ENCODE measurements around the gene CDADC1. TPM values are rescaled to one million over a fixed set of nuclear protein-coding genes. Genes with fewer than 3 reads are reported as not detected.

CDADC1 gene
- total RNA-seq, 1 experiment from 2014 or later, result 17.6 TPM

DNA sequence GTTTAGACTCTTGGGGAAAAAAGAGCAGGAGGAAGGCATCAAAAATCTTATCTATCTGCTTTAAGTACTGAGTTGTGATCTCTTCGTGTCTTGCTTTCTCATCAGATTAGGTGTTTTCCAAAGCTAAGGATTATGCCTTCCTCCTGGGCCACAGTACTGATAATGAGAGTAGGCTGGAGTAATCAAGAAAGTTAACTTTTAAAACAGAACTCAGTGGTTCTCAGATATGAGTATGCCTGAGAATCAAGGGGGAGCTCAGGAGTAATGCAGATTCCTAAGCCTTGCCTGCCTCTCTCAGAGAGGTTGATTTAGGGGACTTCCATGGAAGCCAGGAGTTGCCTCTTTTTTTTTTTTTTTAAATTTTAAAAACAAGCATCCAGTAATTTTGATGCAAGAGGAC is 23.5 kb downstream of the CDADC1 start:
- DNase-seq, result no peak
- H4K20me1 ChIP-seq (ENCODE audit: low read length), result no peaks in the 10 kb centered on the region
- no peak overlapping the region for H3K27ac ChIP-seq (ENCODE audit: low read length)
- no peak overlapping the region for H3K4me2 ChIP-seq (ENCODE audit: low read length)
- no peak for ATAC-seq
- no peak overlapping the region for H3K4me3 ChIP-seq (ENCODE audit: low read length)
- ChIA-PET POLR2A (ENCODE audit: unreplicated experiment) (no interaction called here), CTCF (no interaction called here)
- H2AFZ ChIP-seq (ENCODE audit: low read length), result no peak overlapping the region
- no peaks in the 10 kb centered on the region for H3K4me1 ChIP-seq (ENCODE audit: insufficient read depth, low read length)
- intact Hi-C loops (cut with micrococcal nuclease), result no loop called here
- H3K36me3 ChIP-seq (ENCODE audit: low read depth, low read length), result no peaks in the 10 kb centered on the region
- no peaks in the 10 kb centered on the region for H3K27me3 ChIP-seq (ENCODE audit: low read length)
- no peaks in the 10 kb centered on the region for H3K9me3 ChIP-seq (ENCODE audit: low read length)
- H3K9ac ChIP-seq (ENCODE audit: low read length), result no peak overlapping the region
- no peaks in the 10 kb centered on the region for H3K79me2 ChIP-seq (ENCODE audit: low read length)
- H3K9me2 ChIP-seq (replicated peaks; ENCODE audit: low read length), result no peaks in the 10 kb centered on the region
- BruUV-seq (replicated peaks), result no TSS peak
- TF ChIP-seq CTCF (conservative IDR thresholded peaks at IDR 0.05; ENCODE audit: low read depth, low read length), result no peak
- TF ChIP-seq EZH2 (IDR thresholded peaks at IDR 0.05; ENCODE audit: low read length, unreplicated experiment), result no peak
- TF ChIP-seq EZH2phosphoT487 (IDR thresholded peaks at IDR 0.05; ENCODE audit: borderline replicate concordance, low read length), result no peak
- H3F3A ChIP-seq (ENCODE audit: low read length, unreplicated experiment), result no peaks in the 10 kb centered on the region

DNA sequence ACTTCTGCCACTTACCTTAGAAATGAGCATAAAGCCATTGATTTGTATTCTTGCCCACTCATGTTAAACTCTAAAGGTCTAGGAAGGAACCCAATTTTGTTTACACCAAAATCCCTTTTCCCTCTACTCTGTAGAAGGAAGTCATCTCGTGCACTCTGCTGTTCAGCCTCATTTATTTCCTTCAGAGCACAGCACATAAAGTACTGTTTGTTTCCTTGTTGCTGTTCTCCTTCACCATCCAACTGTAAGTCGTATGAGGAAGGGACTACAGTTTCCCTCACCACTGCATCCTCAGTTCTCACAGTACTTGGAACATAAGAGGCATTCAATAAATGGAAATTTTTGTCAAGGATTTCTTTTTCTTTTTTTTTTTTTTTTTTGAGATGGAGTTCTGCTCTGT is 24.6 kb downstream of the CDADC1 start:
- ChIA-PET CTCF (no interaction called here), POLR2A (ENCODE audit: unreplicated experiment) (no interaction called here)
- Histone ChIP-seq H4K20me1 (ENCODE audit: low read length) (no peaks in the 10 kb centered on the region), H3K4me2 (ENCODE audit: low read length) (no peak overlapping the region), H3K4me1 (ENCODE audit: insufficient read depth, low read length) (no peaks in the 10 kb centered on the region), H3K9me3 (ENCODE audit: low read length) (no peaks in the 10 kb centered on the region), H3F3A (ENCODE audit: low read length, unreplicated experiment) (no peaks in the 10 kb centered on the region), H3K27ac (ENCODE audit: low read length) (no peak overlapping the region), H3K4me3 (ENCODE audit: low read length) (no peak overlapping the region), H3K36me3 (ENCODE audit: low read depth, low read length) (no peaks in the 10 kb centered on the region), H3K27me3 (ENCODE audit: low read length) (no peaks in the 10 kb centered on the region), H3K9me2 (replicated peaks; ENCODE audit: low read length) (no peaks in the 10 kb centered on the region), H2AFZ (ENCODE audit: low read length) (no peak overlapping the region), H3K79me2 (ENCODE audit: low read length) (no peaks in the 10 kb centered on the region), H3K9ac (ENCODE audit: low read length) (no peak overlapping the region)
- intact Hi-C loops (cut with micrococcal nuclease), result no loop called here
- ATAC-seq (no peak), DNase-seq (no peak)
- no TSS peak for BruUV-seq (replicated peaks)
- TF ChIP-seq CTCF (conservative IDR thresholded peaks at IDR 0.05; ENCODE audit: low read depth, low read length), result no peak
- TF ChIP-seq EZH2 (IDR thresholded peaks at IDR 0.05; ENCODE audit: low read length, unreplicated experiment), result no peak
- TF ChIP-seq EZH2phosphoT487 (IDR thresholded peaks at IDR 0.05; ENCODE audit: borderline replicate concordance, low read length), result no peak

- Histone ChIP-seq H3K9me3 (ENCODE audit: low read length) (no peaks in the 10 kb centered on the region), H2AFZ (ENCODE audit: low read length) (no peak overlapping the region), H3K9me2 (replicated peaks; ENCODE audit: low read length) (no peaks in the 10 kb centered on the region), H3K27ac (ENCODE audit: low read length) (no peak overlapping the region), H3K79me2 (ENCODE audit: low read length) (no peaks in the 10 kb centered on the region), H3K4me1 (ENCODE audit: insufficient read depth, low read length) (no peaks in the 10 kb centered on the region), H3K9ac (ENCODE audit: low read length) (no peak overlapping the region), H3K36me3 (ENCODE audit: low read depth, low read length) (no peaks in the 10 kb centered on the region), H3K27me3 (ENCODE audit: low read length) (no peaks in the 10 kb centered on the region), H4K20me1 (ENCODE audit: low read length) (no peaks in the 10 kb centered on the region), H3K4me2 (ENCODE audit: low read length) (no peak overlapping the region), H3K4me3 (ENCODE audit: low read length) (no peak overlapping the region), H3F3A (ENCODE audit: low read length, unreplicated experiment) (no peaks in the 10 kb centered on the region)
- TF ChIP-seq CTCF (conservative IDR thresholded peaks at IDR 0.05; ENCODE audit: low read depth, low read length) (no peak), EZH2 (IDR thresholded peaks at IDR 0.05; ENCODE audit: low read length, unreplicated experiment) (no peak), EZH2phosphoT487 (IDR thresholded peaks at IDR 0.05; ENCODE audit: borderline replicate concordance, low read length) (no peak)
- ATAC-seq (no peak), DNase-seq (no peak)
- intact Hi-C loops (cut with micrococcal nuclease), result no loop called here
- POLR2A ChIA-PET (ENCODE audit: unreplicated experiment), result no interaction called here
- CTCF ChIA-PET, result no interaction called here
- no TSS peak for BruUV-seq (replicated peaks)
Measured at GRCh38 chr13:49278211-49278610, 30.5 kb downstream of the CDADC1 start.

All from PC-3 (cell line).